GM19193 (cell line): ENCODE data around the gene KCNAB1.

Experiments used
- POLR2A ChIP-seq: IDR thresholded peaks from 4 replicates; pipeline ENCODE4 v1.6.1; 2011; ENCODE audit not compliant: insufficient read depth, insufficient read length; ENCODE audit errors: extremely low read depth

KCNAB1 gene

GRCh38 chr3:156356537-156357363, 236.4 kb downstream of the KCNAB1 start:
- TF ChIP-seq POLR2A: no peak

GRCh38 chr3:156358232-156358631, 237.9 kb downstream of the KCNAB1 start:
- no peak for TF ChIP-seq POLR2A

GRCh38 chr3:156359368-156359767, 239.0 kb downstream of the KCNAB1 start:
- TF ChIP-seq POLR2A: no peak

GRCh38 chr3:156360083-156360482, 239.7 kb downstream of the KCNAB1 start:
- TF ChIP-seq POLR2A: no peak

GRCh38 chr3:156360963-156361362, 240.6 kb downstream of the KCNAB1 start:
- TF ChIP-seq POLR2A: no peak

- TF ChIP-seq POLR2A: no peak
Measured at GRCh38 chr3:156366559-156366958, 246.2 kb downstream of the KCNAB1 start.

GRCh38 chr3:156368189-156368588, 247.8 kb downstream of the KCNAB1 start:
- no peak for TF ChIP-seq POLR2A

GRCh38 chr3:156371701-156372100, 251.3 kb downstream of the KCNAB1 start:
- no peak for TF ChIP-seq POLR2A

- TF ChIP-seq POLR2A: no peak
Measured at GRCh38 chr3:156373095-156373494, 252.7 kb downstream of the KCNAB1 start.

- no peak for TF ChIP-seq POLR2A
Measured at GRCh38 chr3:156373654-156374053, 253.3 kb downstream of the KCNAB1 start.

- TF ChIP-seq POLR2A: no peak
Measured at GRCh38 chr3:156376199-156376598, 255.8 kb downstream of the KCNAB1 start.

GRCh38 chr3:156377266-156377665, 256.9 kb downstream of the KCNAB1 start:
- TF ChIP-seq POLR2A: no peak

GRCh38 chr3:156377718-156378117, 257.3 kb downstream of the KCNAB1 start:
- TF ChIP-seq POLR2A: no peak

- TF ChIP-seq POLR2A: no peak
Measured at GRCh38 chr3:156378871-156379270, 258.5 kb downstream of the KCNAB1 start.

- TF ChIP-seq POLR2A: no peak
Measured at GRCh38 chr3:156379327-156379726, 258.9 kb downstream of the KCNAB1 start.

GRCh38 chr3:156381253-156381652, 260.9 kb downstream of the KCNAB1 start:
- TF ChIP-seq POLR2A: no peak
